NB4 (cell line): ENCODE results near the gene AFF3.

Source experiments
- CTCF ChIP-seq: IDR thresholded peaks from one replicate; pipeline ENCODE4 v1.5.1; 2012; ENCODE audit warnings: low read depth, low read length
- POLR2A ChIP-seq: IDR thresholded peaks from 2 replicates; pipeline ENCODE4 v1.6.1; 2011; ENCODE audit warnings: mild to moderate bottlenecking; ENCODE audit not compliant: insufficient read length; ENCODE audit errors: extremely low read depth

GRCh38 chr2:99611034-99611433 lies 531.4 kb downstream of the AFF3 start:
- TF ChIP-seq CTCF (no peak), POLR2A (no peak)
